HG02763 (cell line): ENCODE results near the gene GTF2H4.

Source experiments
- ATAC-seq: cut with Tn5 transposase; IDR thresholded peaks from one replicate; pipeline ENCODE4 v1.9.1; 2021; ENCODE audit warnings: mild to moderate bottlenecking, moderate library complexity; ENCODE audit not compliant: unreplicated experiment

The GTF2H4 gene

DNA sequence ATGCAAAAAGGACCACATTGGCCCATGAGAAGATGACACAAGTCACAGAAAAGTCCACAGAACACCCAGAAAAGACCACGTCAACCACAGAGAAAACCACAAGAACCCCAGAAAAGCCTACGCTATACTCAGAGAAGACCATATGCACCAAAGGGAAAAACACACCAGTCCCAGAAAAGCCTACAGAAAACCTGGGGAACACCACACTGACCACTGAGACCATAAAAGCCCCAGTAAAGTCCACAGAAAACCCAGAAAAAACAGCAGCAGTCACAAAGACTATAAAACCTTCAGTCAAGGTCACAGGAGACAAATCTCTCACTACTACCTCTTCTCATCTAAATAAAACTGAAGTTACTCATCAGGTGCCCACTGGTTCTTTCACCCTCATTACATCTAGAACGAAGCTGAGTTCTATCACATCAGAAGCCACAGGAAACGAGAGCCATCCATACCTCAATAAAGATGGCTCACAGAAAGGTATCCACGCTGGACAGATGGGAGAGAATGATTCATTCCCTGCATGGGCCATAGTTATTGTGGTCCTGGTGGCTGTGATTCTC lies 44.0 kb downstream of the GTF2H4 start:
- ATAC-seq, result no peak

- ATAC-seq, result no peak
Measured at GRCh38 chr6:30954631-30955366, 46.8 kb downstream of the GTF2H4 start.

DNA sequence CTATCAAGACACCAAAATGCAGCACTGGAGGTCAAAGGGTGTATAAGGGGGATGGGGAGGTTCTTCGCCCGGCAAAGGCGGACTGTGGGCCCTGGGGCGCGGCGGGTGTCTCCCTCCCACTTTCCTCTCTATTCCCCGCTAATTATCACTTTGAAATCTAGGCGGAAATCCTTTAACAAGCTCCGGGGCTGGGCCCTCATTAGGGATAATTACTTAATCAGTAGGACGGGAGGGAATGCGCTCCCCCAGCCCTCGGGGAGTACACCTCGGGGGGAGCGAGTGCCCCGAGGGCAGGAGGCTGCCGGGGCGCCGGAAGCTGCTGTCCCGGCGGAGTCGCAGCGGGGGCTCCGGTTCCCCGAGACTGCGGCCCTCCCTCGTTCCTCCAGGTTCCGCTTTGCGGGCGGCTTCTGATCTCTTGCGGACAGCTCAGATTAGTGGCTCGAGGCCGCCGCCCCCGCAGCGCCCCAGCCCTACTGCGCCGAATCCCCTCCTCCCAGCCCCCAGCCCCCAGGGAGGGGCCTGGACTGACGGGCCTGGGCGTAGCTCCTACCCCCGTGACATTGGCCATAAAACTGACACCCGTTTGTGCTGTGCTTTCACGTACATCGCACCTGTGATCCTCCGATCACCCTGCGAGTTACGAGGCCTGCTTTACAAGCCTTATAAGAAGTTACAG lies 47.5 kb downstream of the GTF2H4 start:
- ATAC-seq, result peak; percentile 59

- ATAC-seq, result no peak
Measured at GRCh38 chr6:30957716-30958115, 49.7 kb downstream of the GTF2H4 start.

- ATAC-seq, result no peak
Measured at GRCh38 chr6:30960907-30961673, 53.1 kb downstream of the GTF2H4 start.

- ATAC-seq, result no peak
Measured at GRCh38 chr6:30962716-30963115, 54.7 kb downstream of the GTF2H4 start.

DNA sequence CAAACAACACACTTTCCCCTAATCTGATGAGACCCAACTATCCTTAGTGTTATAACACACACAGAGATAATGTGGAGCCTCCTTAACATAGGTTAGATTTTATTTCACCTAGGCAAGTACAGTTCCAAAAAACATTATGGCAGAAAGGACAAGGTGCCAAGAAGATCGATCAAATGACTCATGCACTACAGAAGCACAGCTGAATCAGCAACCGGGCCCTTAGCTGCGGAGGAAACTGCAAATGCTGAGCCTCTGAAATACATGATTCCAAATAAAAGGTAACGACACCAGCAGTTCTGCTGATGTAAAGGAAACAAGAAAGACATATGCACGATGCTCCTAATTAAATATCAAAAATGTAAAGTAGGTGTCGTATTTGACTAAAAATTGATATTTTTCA lies 55.6 kb downstream of the GTF2H4 start:
- ATAC-seq, result no peak
